H9 (cell line): ENCODE data around the gene CTAGE1. TPM values are rescaled to one million over a fixed set of nuclear protein-coding genes. Genes with fewer than 3 reads are reported as not detected.

Source experiments
- DNase-seq: peaks from one replicate; pipeline ENCODE4 v3.0.0-alpha.2; 2017
- H2AFZ ChIP-seq: one replicate; pipeline ENCODE4 v1.6.1; 2013; ENCODE audit warnings: mild to moderate bottlenecking, low read length, control low read depth, moderate library complexity
- H2AK5ac ChIP-seq: 2 replicates; pipeline ENCODE4 v1.6.1; 2013; ENCODE audit warnings: low read length, control low read depth, mixed read lengths; ENCODE audit not compliant: insufficient read length
- H2BK120ac ChIP-seq: one replicate; pipeline ENCODE4 v1.6.1; 2013; ENCODE audit warnings: low read depth, mild to moderate bottlenecking, low read length, control low read depth, inconsistent platforms; ENCODE audit not compliant: poor library complexity, severe bottlenecking
- H2BK12ac ChIP-seq: 2 replicates; pipeline ENCODE4 v1.6.1; 2013; ENCODE audit warnings: low read length, control low read depth, mixed read lengths, low read depth; ENCODE audit not compliant: insufficient read length
- H2BK15ac ChIP-seq: 2 replicates; pipeline ENCODE4 v1.6.1; 2013; ENCODE audit warnings: low read depth, low read length, control low read depth
- H2BK20ac ChIP-seq: one replicate; pipeline ENCODE4 v1.6.1; 2013; ENCODE audit warnings: low read depth, mild to moderate bottlenecking, low read length, control low read depth, inconsistent platforms; ENCODE audit not compliant: poor library complexity, severe bottlenecking
- H2BK5ac ChIP-seq: 2 replicates; pipeline ENCODE4 v1.6.1; 2013; ENCODE audit warnings: low read length, control low read depth, mixed read lengths; ENCODE audit not compliant: insufficient read length
- H3K14ac ChIP-seq: 2 replicates; pipeline ENCODE4 v1.6.1; 2013; ENCODE audit warnings: low read length, control low read depth; ENCODE audit not compliant: insufficient read depth
- H3K18ac ChIP-seq: 2 replicates; pipeline ENCODE4 v1.6.1; 2013; ENCODE audit warnings: low read depth, mild to moderate bottlenecking, mixed read lengths, low read length, control low read depth; ENCODE audit not compliant: insufficient read length
- H3K23ac ChIP-seq: 2 replicates; pipeline ENCODE4 v1.6.1; 2013; ENCODE audit warnings: low read length, control low read depth, mixed read lengths, low read depth; ENCODE audit not compliant: insufficient read length
- H3K23me2 ChIP-seq: 2 replicates; pipeline ENCODE4 v1.6.1; 2013; ENCODE audit warnings: low read depth, mild to moderate bottlenecking, mixed read lengths, low read length, control low read depth; ENCODE audit not compliant: insufficient read length, poor library complexity, severe bottlenecking
- H3K27ac ChIP-seq: 2 replicates; pipeline ENCODE4 v1.5.1; 2013; ENCODE audit warnings: low read length, control low read depth, mixed read lengths, low read depth; ENCODE audit not compliant: insufficient read length
- H3K27me3 ChIP-seq: 2 replicates; pipeline ENCODE4 v1.6.1; 2013; ENCODE audit warnings: low read length, control low read depth, inconsistent platforms; ENCODE audit not compliant: insufficient read depth
- H3K4ac ChIP-seq: 2 replicates; pipeline ENCODE4 v1.6.1; 2013; ENCODE audit warnings: low read depth, mild to moderate bottlenecking, control low read depth, inconsistent platforms, low read length, moderate library complexity
- H3K4me1 ChIP-seq: 2 replicates; pipeline ENCODE4 v1.6.1; 2013; ENCODE audit warnings: low read length, control low read depth, inconsistent platforms; ENCODE audit not compliant: insufficient read depth
- H3K4me2 ChIP-seq: 2 replicates; pipeline ENCODE4 v1.6.1; 2013; ENCODE audit warnings: low read length, control low read depth, mixed read lengths; ENCODE audit not compliant: insufficient read length, insufficient read depth
- H3K56ac ChIP-seq: 2 replicates; pipeline ENCODE4 v1.6.1; 2013; ENCODE audit warnings: low read depth, mild to moderate bottlenecking, mixed read lengths, low read length, control low read depth; ENCODE audit not compliant: insufficient read length
- H3K79me1 ChIP-seq: 2 replicates; pipeline ENCODE4 v1.6.1; 2013; ENCODE audit warnings: low read depth, mild to moderate bottlenecking, moderate library complexity, low read length, control low read depth, inconsistent platforms; ENCODE audit not compliant: insufficient read depth, poor library complexity, severe bottlenecking
- H3K79me2 ChIP-seq: 2 replicates; pipeline ENCODE4 v1.6.1; 2013; ENCODE audit warnings: low read length, control low read depth, inconsistent platforms; ENCODE audit not compliant: insufficient read depth
- H3K9ac ChIP-seq: 2 replicates; pipeline ENCODE4 v1.6.1; 2013; ENCODE audit warnings: low read length, control low read depth, mixed read lengths; ENCODE audit not compliant: insufficient read length; ENCODE audit errors: extremely low read depth
- H3K9me3 ChIP-seq: one replicate; pipeline ENCODE4 v1.6.1; 2013; ENCODE audit warnings: low read depth, low read length, inconsistent platforms; ENCODE audit not compliant: control insufficient read depth
- H3T11ph ChIP-seq: one replicate; pipeline ENCODE4 v1.6.1; 2013; ENCODE audit warnings: mild to moderate bottlenecking, low read length, control low read depth, inconsistent platforms
- H4K20me1 ChIP-seq: one replicate; pipeline ENCODE4 v1.6.1; 2013; ENCODE audit not compliant: control insufficient read depth, insufficient read length, insufficient read depth
- H4K5ac ChIP-seq: 2 replicates; pipeline ENCODE4 v1.6.1; 2013; ENCODE audit warnings: low read depth, mild to moderate bottlenecking, mixed read lengths, low read length, control low read depth; ENCODE audit not compliant: insufficient read length
- H4K8ac ChIP-seq: replicated peaks from 2 replicates; pipeline ENCODE4 v1.6.1; 2013; ENCODE audit warnings: low read length, control low read depth, mixed read lengths, low read depth; ENCODE audit not compliant: insufficient read length
- H4K91ac ChIP-seq: 2 replicates; pipeline ENCODE4 v1.6.1; 2013; ENCODE audit warnings: low read depth, mild to moderate bottlenecking, moderate library complexity, mixed read lengths, low read length, control low read depth; ENCODE audit not compliant: insufficient read length
- H3K27ac Mint-ChIP-seq, 3 experiments: 2 replicates in 2 of 3; 3 replicates in 1 of 3; pipeline ENCODE4 v1.8.0; 2020 to 2021; ENCODE audit warnings: mixed read lengths in 3 of 3, mild to moderate bottlenecking in 1 of 3, moderate library complexity in 1 of 3
- H3K27me3 Mint-ChIP-seq: 2 replicates; pipeline ENCODE4 v1.8.0; 2021; ENCODE audit warnings: low read depth, mild to moderate bottlenecking, moderate library complexity, mixed read lengths
- H3K36me3 Mint-ChIP-seq, 3 experiments: 2 replicates in 2 of 3; 3 replicates in 1 of 3; pipeline ENCODE4 v1.8.0; 2020 to 2021; ENCODE audit warnings: low read depth in 3 of 3, mixed read lengths in 3 of 3; ENCODE audit not compliant: insufficient read depth in 1 of 3
- H3K4me1 Mint-ChIP-seq, 2 experiments: 2 replicates each; pipeline ENCODE4 v1.8.0; 2020; ENCODE audit warnings: mixed read lengths in 2 of 2
- H3K4me3 Mint-ChIP-seq, 2 experiments: 2 replicates in 1 of 2; 3 replicates in 1 of 2; pipeline ENCODE4 v1.8.0; 2020 to 2021; ENCODE audit warnings: mild to moderate bottlenecking in 2 of 2, mixed read lengths in 2 of 2, moderate library complexity in 1 of 2
- H3K9me3 Mint-ChIP-seq, 2 experiments: 2 replicates in 1 of 2; 3 replicates in 1 of 2; pipeline ENCODE4 v1.8.0; 2020; ENCODE audit warnings: mild to moderate bottlenecking in 2 of 2, mixed read lengths in 2 of 2, moderate library complexity in 1 of 2
- WGBS: extraction: QIAGEN DNeasy Blood & Tissue Kit; methylation state at CpG from one replicate; pipeline ENCODE4 v1.1.7; 2013; ENCODE audit warnings: missing lambda C conversion rate, low lambda C conversion rate, mixed read lengths; ENCODE audit not compliant: insufficient read length; ENCODE audit errors: extremely low coverage; 5-methylcytosine and 5-hydroxymethylcytosine counted together
- total RNA-seq: library from RNA; stranded (reverse); gene quantifications from 2 replicates; pipeline ENCODE4 v1.2.1, GENCODE V29; 2021
- TF ChIP-seq, protein P1 (sequence below): fragments of 200-600 bp; sonication (generic); conservative IDR thresholded peaks from 3 replicates; pipeline ENCODE4 v1.8.0; 2021; ENCODE audit warnings: antibody characterized with exemption, mild to moderate bottlenecking

CTAGE1 gene
- total RNA-seq, 1 experiment from 2014 or later: not detected

DNA sequence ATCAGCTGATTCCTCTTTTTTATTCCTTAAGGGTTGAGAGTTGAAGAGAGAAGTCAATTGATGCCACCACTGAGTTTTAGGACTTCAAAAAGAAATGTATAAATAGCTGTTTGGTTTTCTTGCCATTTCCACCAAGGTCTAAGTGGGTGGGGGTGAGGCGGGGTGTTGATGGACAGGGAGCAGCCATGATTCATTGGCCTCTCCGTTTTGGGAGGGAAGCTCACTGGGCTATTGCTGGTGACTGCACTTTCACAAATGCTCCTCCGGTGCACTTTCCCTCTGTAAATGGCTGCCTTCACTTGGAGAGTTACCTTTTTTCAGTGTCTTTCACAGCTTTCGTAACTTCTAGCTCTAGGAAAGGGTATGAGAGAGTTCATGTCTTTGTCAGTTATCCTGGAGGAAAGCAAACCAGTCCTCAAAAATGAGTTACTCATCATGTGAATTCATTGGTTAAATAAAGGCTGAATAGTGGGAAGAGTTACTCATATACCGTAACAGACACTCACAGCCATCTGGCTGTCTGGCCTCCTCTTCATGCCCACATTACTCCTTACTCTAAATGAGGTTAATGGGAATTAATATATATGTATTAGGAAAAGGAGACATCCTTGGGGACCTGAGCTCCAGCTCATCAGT lies 17.4 kb upstream of the CTAGE1 start:
- H3K9me3 Mint-ChIP-seq: no peaks in the 10 kb centered on the region
- Histone ChIP-seq H4K5ac (no peak overlapping the region), H4K20me1 (no peaks in the 10 kb centered on the region), H2BK120ac (no peak overlapping the region), H3K9ac (no peak overlapping the region), H3K23ac (no peak overlapping the region), H2BK20ac (no peak overlapping the region), H2BK15ac (no peak overlapping the region), H3K79me1 (no peaks in the 10 kb centered on the region), H4K8ac (no peak overlapping the region), H3K27ac (no peak overlapping the region), H3K9me3 (no peaks in the 10 kb centered on the region), H3K4ac (no peak overlapping the region), H2BK5ac (no peak overlapping the region), H4K91ac (no peak overlapping the region), H3T11ph (no peak overlapping the region), H3K79me2 (no peaks in the 10 kb centered on the region), H3K56ac (no peak overlapping the region), H3K23me2 (no peaks in the 10 kb centered on the region), H3K4me2 (no peak overlapping the region), H3K18ac (no peak overlapping the region), H3K4me1 (no peaks in the 10 kb centered on the region), H3K27me3 (no peaks in the 10 kb centered on the region), H3K14ac (no peak overlapping the region), H2BK12ac (no peak overlapping the region), H2AK5ac (no peak overlapping the region), H2AFZ (no peak overlapping the region)
- H3K36me3 Mint-ChIP-seq: no peaks in the 10 kb centered on the region
- no CpG with 5 or more reads among the region's 5 CpGs for WGBS
- no peaks in the 10 kb centered on the region for H3K4me1 Mint-ChIP-seq
- TF ChIP-seq, protein P1, sequence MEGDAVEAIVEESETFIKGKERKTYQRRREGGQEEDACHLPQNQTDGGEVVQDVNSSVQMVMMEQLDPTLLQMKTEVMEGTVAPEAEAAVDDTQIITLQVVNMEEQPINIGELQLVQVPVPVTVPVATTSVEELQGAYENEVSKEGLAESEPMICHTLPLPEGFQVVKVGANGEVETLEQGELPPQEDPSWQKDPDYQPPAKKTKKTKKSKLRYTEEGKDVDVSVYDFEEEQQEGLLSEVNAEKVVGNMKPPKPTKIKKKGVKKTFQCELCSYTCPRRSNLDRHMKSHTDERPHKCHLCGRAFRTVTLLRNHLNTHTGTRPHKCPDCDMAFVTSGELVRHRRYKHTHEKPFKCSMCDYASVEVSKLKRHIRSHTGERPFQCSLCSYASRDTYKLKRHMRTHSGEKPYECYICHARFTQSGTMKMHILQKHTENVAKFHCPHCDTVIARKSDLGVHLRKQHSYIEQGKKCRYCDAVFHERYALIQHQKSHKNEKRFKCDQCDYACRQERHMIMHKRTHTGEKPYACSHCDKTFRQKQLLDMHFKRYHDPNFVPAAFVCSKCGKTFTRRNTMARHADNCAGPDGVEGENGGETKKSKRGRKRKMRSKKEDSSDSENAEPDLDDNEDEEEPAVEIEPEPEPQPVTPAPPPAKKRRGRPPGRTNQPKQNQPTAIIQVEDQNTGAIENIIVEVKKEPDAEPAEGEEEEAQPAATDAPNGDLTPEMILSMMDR: no peak
- no peak overlapping the region for H3K4me3 Mint-ChIP-seq
- H3K27ac Mint-ChIP-seq: no peak overlapping the region
- peaks cover 3% of the 10 kb centered on the region for H3K27me3 Mint-ChIP-seq
- no peak for DNase-seq
